Endothelial cell (in vitro differentiated cells): ENCODE data around the gene PROK1. TPM values are rescaled to one million over a fixed set of nuclear protein-coding genes. Genes with fewer than 3 reads are reported as not detected.
"Not testable (repeated sequence)": the region's sequence is repeated elsewhere in the genome, so short reads cannot be mapped to it uniquely, and the experiment has no call there.

Source experiments
- DNase-seq: peaks from one replicate; pipeline ENCODE4 v3.0.0; 2021; ENCODE audit warnings: low spot score
- H3K27ac Mint-ChIP-seq: one replicate; pipeline ENCODE4 v1.8.0; 2021; ENCODE audit warnings: mixed read lengths, inconsistent platforms; ENCODE audit not compliant: unreplicated experiment
- H3K27me3 Mint-ChIP-seq: one replicate; pipeline ENCODE4 v1.8.0; 2021; ENCODE audit warnings: mild to moderate bottlenecking, moderate library complexity, mixed read lengths, inconsistent platforms; ENCODE audit not compliant: unreplicated experiment
- H3K36me3 Mint-ChIP-seq: one replicate; pipeline ENCODE4 v1.8.0; 2021; ENCODE audit warnings: mild to moderate bottlenecking, low read depth, mixed read lengths, inconsistent platforms; ENCODE audit not compliant: unreplicated experiment
- H3K4me1 Mint-ChIP-seq: one replicate; pipeline ENCODE4 v1.8.0; 2021; ENCODE audit warnings: mild to moderate bottlenecking, mixed read lengths, inconsistent platforms; ENCODE audit not compliant: unreplicated experiment
- H3K4me3 Mint-ChIP-seq: one replicate; pipeline ENCODE4 v1.8.0; 2021; ENCODE audit warnings: mild to moderate bottlenecking, mixed read lengths, inconsistent platforms; ENCODE audit not compliant: unreplicated experiment
- H3K9me3 Mint-ChIP-seq: one replicate; pipeline ENCODE4 v1.8.0; 2021; ENCODE audit warnings: mixed read lengths, inconsistent platforms; ENCODE audit not compliant: unreplicated experiment
- total RNA-seq: library from RNA; stranded (reverse); fragmentation: NEBNext Ultra II Directional; extraction: Animal tissue kit (Norgen Biotek cat#: 25700); gene quantifications from one replicate; pipeline ENCODE4 v1.2.1, GENCODE V29; 2021; ENCODE audit not compliant: unreplicated experiment
- TF ChIP-seq, protein P1 (sequence below): fragments of 200-600 bp; sonication (generic); IDR thresholded peaks from one replicate; pipeline ENCODE4 v1.5.0; 2021; ENCODE audit warnings: antibody characterized with exemption; ENCODE audit not compliant: unreplicated experiment

PROK1 gene
- total RNA-seq, 1 donor from 2014 or later: not detected

DNA sequence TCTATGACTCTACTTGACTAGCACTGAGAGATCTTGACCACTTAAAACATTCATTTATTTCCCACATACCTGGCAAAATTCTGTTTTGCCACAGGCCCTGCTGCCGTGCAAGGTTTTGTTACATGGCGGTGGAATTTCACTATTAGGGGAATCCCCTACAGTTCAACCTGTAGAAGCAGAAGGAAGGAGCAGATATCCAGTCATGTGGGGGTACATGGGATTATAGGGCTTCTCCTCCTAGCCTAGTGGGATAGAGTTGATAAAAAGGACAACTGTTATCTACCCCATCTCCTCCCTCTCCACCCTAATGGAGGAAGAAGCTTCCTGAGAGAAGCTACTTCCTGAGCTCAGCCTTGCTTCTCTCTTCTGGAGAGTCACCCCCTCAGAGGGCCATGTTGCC is 17.7 kb upstream of the PROK1 start:
- Mint-ChIP-seq H3K9me3 (no peaks in the 10 kb centered on the region), H3K36me3 (no peaks in the 10 kb centered on the region), H3K27me3 (peaks cover 5% of the 10 kb centered on the region), H3K4me3 (no peak overlapping the region), H3K4me1 (peaks cover 8% of the 10 kb centered on the region), H3K27ac (no peak overlapping the region)
- TF ChIP-seq, protein P1, sequence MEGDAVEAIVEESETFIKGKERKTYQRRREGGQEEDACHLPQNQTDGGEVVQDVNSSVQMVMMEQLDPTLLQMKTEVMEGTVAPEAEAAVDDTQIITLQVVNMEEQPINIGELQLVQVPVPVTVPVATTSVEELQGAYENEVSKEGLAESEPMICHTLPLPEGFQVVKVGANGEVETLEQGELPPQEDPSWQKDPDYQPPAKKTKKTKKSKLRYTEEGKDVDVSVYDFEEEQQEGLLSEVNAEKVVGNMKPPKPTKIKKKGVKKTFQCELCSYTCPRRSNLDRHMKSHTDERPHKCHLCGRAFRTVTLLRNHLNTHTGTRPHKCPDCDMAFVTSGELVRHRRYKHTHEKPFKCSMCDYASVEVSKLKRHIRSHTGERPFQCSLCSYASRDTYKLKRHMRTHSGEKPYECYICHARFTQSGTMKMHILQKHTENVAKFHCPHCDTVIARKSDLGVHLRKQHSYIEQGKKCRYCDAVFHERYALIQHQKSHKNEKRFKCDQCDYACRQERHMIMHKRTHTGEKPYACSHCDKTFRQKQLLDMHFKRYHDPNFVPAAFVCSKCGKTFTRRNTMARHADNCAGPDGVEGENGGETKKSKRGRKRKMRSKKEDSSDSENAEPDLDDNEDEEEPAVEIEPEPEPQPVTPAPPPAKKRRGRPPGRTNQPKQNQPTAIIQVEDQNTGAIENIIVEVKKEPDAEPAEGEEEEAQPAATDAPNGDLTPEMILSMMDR: no peak
- DNase-seq: no peak

- peak; percentile 30 for DNase-seq
- Mint-ChIP-seq H3K9me3 (no peaks in the 10 kb centered on the region), H3K36me3 (peaks cover 4% of the 10 kb centered on the region), H3K27ac (no peak overlapping the region), H3K4me3 (no peak overlapping the region), H3K27me3 (peaks cover 5% of the 10 kb centered on the region), H3K4me1 (peaks cover 12% of the 10 kb centered on the region)
- TF ChIP-seq, protein P1: no peak
Measured at GRCh38 chr1:110433803-110434202, 17.1 kb upstream of the PROK1 start.

DNA sequence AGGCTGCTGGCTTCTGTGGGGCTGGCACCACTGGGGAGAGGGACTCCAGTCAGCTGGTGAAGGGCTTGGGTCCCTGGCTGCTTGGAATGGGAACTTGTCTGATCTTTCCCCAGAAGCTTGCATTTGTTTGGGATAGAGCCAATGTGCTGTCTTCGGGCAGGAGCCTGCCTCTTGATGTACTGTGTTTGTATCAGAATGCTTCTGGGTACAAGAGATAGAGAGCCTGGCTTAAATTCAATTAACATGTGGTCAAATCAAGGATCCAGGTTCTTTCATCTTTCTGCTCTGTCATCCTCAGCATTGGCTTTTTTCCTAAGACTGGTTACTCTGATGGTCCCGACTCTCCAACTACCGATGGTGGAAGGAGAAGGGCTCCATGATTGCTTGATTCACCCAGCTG is 16.0 kb upstream of the PROK1 start:
- no peak for DNase-seq
- no peaks in the 10 kb centered on the region for H3K9me3 Mint-ChIP-seq
- TF ChIP-seq, protein P1: no peak
- H3K4me3 Mint-ChIP-seq: no peak overlapping the region
- H3K4me1 Mint-ChIP-seq: peaks cover 14% of the 10 kb centered on the region
- H3K27ac Mint-ChIP-seq: no peak overlapping the region
- H3K36me3 Mint-ChIP-seq: peaks cover 8% of the 10 kb centered on the region
- H3K27me3 Mint-ChIP-seq: peaks cover 5% of the 10 kb centered on the region

- no peaks in the 10 kb centered on the region for H3K9me3 Mint-ChIP-seq
- no peak for DNase-seq
- no peak overlapping the region for H3K27ac Mint-ChIP-seq
- peaks cover 8% of the 10 kb centered on the region for H3K36me3 Mint-ChIP-seq
- H3K4me1 Mint-ChIP-seq: peaks cover 12% of the 10 kb centered on the region
- TF ChIP-seq, protein P1: no peak
- H3K4me3 Mint-ChIP-seq: no peak overlapping the region
- peaks cover 5% of the 10 kb centered on the region for H3K27me3 Mint-ChIP-seq
Measured at GRCh38 chr1:110436635-110437034, 14.3 kb upstream of the PROK1 start.

DNA sequence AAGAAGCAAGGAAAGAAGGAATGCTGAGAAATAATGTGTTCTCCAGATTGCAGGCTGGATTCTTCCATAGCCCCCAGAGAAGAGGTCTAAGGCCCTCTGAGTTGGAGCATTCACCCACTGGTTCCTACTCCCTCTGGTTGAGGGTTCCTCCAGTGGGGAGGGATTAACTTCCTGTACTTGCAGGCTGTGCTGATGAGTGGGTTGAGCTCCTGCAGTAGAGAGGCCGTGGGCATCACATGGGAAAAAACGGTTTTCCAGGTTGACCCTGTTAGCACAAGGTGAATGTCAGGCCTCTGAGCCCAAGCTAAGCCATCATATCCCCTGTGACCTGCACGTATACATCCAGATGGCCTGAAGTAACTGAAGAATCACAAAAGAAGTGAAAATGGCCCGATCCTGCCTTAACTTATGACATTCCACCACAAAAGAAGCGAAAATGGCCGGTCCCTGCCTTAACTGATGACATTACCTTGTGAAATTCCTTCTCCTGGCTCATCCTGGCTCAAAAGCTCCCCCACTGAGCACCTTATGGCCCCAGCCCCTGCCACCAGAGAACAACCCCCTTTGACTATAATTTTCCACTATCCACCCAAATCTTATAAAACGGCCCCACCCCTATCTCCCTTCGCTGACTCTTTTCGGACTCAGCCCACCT is 13.2 kb upstream of the PROK1 start:
- not testable (repeated sequence) for H3K27me3 Mint-ChIP-seq, H3K4me3 Mint-ChIP-seq, DNase-seq, H3K9me3 Mint-ChIP-seq, H3K27ac Mint-ChIP-seq, H3K36me3 Mint-ChIP-seq
- H3K4me1 Mint-ChIP-seq: peaks cover 12% of the 10 kb centered on the region
